Epithelial cell of prostate (primary cell): Measurements from ENCODE around the gene DSE.

Experiments used
- DNase-seq: peaks from one replicate; pipeline ENCODE4 v3.0.0-alpha.2; 2011; ENCODE audit warnings: low read depth, low spot score
- H3K27ac ChIP-seq: fragments of 450-650 bp; 2 replicates; pipeline ENCODE4 v1.5.1; 2017; ENCODE audit warnings: mild to moderate bottlenecking

The DSE gene

DNA sequence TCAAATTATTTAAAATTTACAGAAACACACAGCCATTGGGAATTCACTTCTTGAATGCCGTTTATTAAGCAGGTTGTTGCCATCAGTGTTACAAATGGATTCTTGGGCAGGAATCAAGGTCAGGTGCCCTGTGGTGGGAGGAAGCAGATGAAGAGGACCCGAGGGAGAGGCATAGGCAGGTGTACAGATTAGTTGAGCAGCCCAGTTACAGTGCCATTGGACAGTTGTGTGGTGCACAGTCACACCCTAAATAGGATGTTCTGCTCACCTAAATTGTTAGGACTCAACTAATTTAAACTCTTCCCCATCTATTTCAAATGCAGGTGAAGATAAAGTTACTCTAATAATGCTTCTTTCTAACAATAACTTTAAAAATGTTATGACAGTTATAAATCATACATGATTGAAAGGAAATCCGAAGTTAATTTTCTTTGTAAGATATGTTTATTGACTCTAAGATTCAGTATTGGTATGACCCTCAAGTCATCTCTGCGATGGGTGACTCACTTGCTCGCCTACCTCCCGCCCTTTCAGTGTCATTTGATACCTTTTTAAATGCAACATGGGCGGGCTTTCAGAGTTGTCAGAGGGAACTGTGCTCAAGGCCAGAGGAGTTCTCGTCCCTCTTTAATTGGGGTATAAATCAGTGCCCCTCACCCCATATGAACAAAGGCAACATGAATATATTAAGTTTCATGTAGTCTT lies 35.1 kb downstream of the DSE start:
- DNase-seq: no peak
- H3K27ac ChIP-seq: no peak overlapping the region

- H3K27ac ChIP-seq: no peak overlapping the region
- DNase-seq: no peak
These were observed 36.1 kb downstream of the DSE start for GRCh38 chr6:116406678-116407345.

GRCh38 chr6:116408491-116408890 lies 37.7 kb downstream of the DSE start:
- no peak overlapping the region for H3K27ac ChIP-seq
- DNase-seq: no peak

DNA sequence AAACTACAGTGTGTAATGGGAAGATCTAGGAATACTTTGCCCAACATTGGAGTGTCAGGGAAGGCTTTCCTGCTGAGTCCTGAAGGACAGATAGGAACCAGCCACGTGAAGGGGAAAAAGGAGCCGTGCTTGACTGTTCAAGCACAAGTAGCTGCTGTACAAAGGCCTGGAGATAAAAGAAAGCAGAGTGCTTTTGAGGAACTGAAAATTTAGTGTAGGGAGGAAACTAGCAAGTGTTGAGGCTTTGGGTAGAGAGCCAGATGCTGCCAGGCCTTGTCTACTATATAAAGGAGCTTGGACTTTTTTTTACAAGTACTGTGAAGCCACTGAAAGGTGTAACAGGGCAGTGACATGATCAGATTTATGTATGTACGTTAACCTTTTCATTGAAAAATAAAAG lies 39.0 kb downstream of the DSE start:
- no peak overlapping the region for H3K27ac ChIP-seq
- DNase-seq: no peak

GRCh38 chr6:116411284-116411623 lies 40.5 kb downstream of the DSE start:
- DNase-seq: no peak
- peak overlapping the region; percentile 2 for H3K27ac ChIP-seq

- no peak overlapping the region for H3K27ac ChIP-seq
- DNase-seq: no peak
These were observed 41.5 kb downstream of the DSE start for GRCh38 chr6:116412270-116412669.

DNA sequence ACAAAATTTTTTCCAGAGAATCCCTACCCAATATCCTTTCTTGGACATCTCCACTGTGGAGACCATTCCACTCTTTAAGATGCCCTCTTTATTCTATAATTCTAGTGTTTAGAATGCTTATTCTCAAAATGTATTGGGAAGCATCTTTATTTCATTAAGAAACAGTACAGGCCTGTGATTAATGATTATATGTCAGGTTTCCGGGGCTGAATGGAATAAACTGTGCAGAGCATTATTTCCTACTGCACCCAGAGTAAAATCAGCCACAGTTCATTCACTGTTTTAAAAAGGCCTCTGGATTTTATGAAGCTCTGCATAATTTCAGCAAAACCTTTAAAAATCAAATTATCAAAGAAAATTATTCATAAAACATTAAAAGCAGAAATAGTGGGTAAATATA lies 42.6 kb downstream of the DSE start:
- DNase-seq: no peak
- no peak overlapping the region for H3K27ac ChIP-seq

GRCh38 chr6:116417661-116418060 lies 46.9 kb downstream of the DSE start:
- H3K27ac ChIP-seq: no peak overlapping the region
- no peak for DNase-seq

DNA sequence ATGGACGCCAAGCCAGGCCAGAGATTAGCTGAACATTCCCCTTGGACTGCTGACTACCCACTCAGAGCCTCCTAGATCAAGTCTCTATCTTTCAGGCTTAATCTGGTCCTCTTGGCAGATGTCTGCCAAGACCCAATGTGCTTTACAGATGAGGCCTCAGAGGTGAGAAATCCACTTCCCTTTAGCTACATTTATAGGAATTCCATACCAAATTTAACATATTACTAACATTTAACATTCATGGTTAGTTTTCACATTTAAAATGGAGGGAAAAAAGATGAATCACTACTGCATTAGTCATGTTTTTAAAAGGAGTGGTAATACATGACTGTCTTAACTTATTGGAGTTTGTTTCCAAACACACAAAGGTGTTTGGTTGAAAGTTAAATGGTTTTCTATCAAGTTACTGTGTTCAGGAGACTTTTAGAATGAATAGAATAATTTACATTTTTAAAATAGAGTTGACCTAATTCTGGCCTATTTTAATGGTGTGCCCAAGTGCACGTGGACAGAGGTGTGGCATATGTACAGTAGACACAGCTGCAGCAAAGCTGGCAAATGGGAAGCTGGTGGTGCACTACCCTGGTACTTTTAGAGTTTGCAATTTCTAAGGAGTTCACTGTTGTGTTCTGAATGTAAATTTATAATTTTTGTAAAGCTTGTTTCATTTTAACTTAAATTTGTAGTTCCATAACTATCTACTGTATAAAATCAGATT lies 48.5 kb downstream of the DSE start:
- peak overlapping the region; percentile 61 for H3K27ac ChIP-seq

DNA sequence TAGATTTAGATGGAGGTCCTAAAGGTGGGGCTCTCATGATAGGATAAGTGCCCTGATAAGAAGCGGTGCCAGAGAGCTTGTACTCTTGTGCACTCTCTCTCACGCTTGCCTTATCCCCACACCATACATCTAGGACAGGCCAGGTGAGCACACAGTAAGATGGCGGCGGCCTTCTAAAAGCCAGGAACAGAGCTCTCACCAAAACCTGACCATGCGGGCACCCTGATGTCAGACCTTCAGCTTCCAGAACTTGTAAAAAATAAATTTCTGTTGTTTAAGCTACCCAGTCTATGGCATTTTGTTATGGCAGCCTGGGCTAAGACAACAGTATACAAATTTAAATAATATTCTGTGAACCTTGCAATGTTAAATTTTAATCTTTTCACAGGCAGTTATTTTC lies 49.6 kb downstream of the DSE start:
- no peak for DNase-seq
- H3K27ac ChIP-seq: no peak overlapping the region

More for the DNA sequence above, 48.5 kb downstream of the DSE start:
- no peak for DNase-seq

GRCh38 chr6:116422238-116422637 lies 51.5 kb downstream of the DSE start:
- no peak for DNase-seq

GRCh38 chr6:116424001-116424400 lies 53.3 kb downstream of the DSE start:
- DNase-seq: no peak
- peak overlapping the region; percentile 70 for H3K27ac ChIP-seq

More at GRCh38 chr6:116422238-116422637, 51.5 kb downstream of the DSE start:
- H3K27ac ChIP-seq: no peak overlapping the region

DNA sequence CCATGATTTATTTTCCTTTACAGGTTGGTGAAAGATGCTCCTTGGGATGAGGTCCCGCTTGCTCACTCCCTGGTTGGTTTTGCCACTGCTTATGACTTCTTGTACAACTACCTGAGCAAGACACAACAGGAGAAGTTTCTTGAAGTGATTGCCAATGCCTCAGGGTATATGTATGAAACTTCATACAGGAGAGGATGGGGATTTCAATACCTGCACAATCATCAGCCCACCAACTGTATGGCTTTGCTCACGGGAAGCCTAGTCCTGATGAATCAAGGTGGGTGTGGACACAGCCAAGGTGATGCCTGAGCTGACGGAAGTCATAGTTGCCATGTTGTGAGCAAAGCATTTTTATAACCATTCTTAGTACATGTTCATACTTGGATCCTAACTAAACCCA lies 55.8 kb downstream of the DSE start:
- H3K27ac ChIP-seq: peak overlapping the region; percentile 70
- peak; percentile 92 for DNase-seq

- no peak overlapping the region for H3K27ac ChIP-seq
- no peak for DNase-seq
These were observed 58.4 kb downstream of the DSE start for GRCh38 chr6:116429111-116429510.

DNA sequence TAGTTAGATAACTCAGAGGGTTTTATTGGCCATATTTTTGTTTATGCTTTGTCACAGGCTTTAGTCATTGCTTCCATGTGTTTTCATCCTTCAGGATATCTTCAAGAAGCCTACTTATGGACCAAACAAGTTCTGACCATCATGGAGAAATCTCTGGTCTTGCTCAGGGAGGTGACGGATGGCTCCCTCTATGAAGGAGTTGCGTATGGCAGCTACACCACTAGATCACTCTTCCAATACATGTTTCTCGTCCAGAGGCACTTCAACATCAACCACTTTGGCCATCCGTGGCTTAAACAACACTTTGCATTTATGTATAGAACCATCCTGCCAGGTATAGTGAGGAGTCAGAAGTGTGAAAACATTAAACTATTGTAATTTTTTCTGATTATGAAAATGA lies 60.1 kb downstream of the DSE start:
- no peak overlapping the region for H3K27ac ChIP-seq
- DNase-seq: no peak

GRCh38 chr6:116431964-116432595 lies 61.3 kb downstream of the DSE start:
- DNase-seq: no peak
- no peak overlapping the region for H3K27ac ChIP-seq

DNA sequence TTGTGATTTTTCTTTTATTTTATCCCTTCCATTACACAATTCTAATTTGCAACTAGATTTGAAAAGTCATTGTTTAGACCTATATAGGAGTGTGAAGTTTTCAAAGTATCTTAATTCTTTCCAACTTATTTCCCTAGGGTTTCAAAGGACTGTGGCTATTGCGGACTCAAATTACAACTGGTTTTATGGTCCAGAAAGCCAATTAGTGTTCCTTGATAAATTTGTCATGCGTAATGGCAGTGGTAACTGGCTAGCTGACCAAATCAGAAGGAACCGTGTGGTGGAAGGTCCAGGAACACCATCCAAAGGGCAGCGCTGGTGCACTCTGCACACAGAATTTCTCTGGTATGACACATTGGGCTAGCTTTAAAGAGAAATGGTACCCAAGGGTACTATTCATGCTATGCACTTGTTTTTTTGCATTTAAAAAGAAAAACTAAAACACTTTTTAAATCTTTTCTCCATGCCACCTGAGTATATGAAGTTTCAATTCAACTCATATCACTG lies 62.5 kb downstream of the DSE start:
- no peak for DNase-seq
- no peak overlapping the region for H3K27ac ChIP-seq

DNA sequence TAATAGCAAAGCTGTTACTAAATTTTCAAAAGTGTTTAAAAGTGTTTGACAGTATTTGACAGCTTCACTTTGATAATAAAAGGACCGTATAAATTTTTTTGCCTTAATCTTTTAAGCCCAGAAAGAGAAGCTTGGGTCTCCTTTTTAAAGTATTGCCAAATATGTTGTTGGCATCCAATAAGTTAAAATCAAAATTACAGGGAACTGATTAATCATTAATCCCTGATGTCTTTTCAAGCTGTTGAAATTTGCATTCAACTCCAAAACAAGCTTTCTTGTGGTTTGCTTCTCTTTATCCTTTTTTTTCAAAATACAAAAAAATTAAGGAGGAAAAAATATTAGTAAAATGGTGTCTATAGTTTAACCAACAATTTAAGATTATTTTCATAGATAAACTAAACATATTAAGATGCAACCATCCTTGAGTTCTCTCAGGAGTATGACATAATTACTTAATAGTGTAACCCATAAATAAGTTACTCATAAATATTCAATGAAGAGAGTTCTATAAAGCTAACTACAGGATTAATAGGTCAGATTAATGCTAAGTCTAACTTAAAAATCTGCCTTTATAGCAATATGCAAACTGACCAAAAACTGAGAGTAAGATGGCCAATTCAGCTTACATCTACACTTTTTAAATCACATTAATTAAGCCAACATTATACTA lies 63.4 kb downstream of the DSE start:
- no peak for DNase-seq
- H3K27ac ChIP-seq: no peak overlapping the region

DNA sequence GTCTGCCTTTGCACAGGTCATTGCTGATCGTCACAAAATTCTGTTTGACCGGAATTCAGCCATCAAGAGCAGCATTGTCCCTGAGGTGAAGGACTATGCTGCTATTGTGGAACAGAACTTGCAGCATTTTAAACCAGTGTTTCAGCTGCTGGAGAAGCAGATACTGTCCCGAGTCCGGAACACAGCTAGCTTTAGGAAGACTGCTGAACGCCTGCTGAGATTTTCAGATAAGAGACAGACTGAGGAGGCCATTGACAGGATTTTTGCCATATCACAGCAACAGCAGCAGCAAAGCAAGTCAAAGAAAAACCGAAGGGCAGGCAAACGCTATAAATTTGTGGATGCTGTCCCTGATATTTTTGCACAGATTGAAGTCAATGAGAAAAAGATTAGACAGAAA lies 65.8 kb downstream of the DSE start:
- no peak for DNase-seq
- no peak overlapping the region for H3K27ac ChIP-seq

- no peak for DNase-seq
- no peak overlapping the region for H3K27ac ChIP-seq
These were observed 66.9 kb downstream of the DSE start for GRCh38 chr6:116437656-116438055.
